ENCODE results near the gene EVPLL.
"Not testable (repeated sequence)": the region's sequence is repeated elsewhere in the genome, so short reads cannot be mapped to it uniquely, and the experiment has no call there.

The EVPLL gene

GRCh38 chr17:18377437-18378204, at the start of gene EVPLL:
Gene EVPLL (plus strand): TSS chr17:18377778. CDS start chr17:18380938, 3,160 bp downstream.
- no peak for DNase-seq

- no peak for DNase-seq
Measured at GRCh38 chr17:18328643-18329204, 48.9 kb upstream of the EVPLL start.

GRCh38 chr17:18331879-18332278, 45.7 kb upstream of the EVPLL start:
- no peak for DNase-seq

- no peak for DNase-seq
Measured at GRCh38 chr17:18332909-18333489, 44.6 kb upstream of the EVPLL start.

GRCh38 chr17:18338158-18338557, 39.4 kb upstream of the EVPLL start:
- DNase-seq = not testable (repeated sequence)

GRCh38 chr17:18339933-18340332, 37.6 kb upstream of the EVPLL start:
- DNase-seq = no peak

GRCh38 chr17:18344021-18344420, 33.6 kb upstream of the EVPLL start:
- DNase-seq = no peak

GRCh38 chr17:18353541-18353940, 24.0 kb upstream of the EVPLL start:
- DNase-seq = no peak

- DNase-seq = no peak
Measured at GRCh38 chr17:18356624-18357023, 21.0 kb upstream of the EVPLL start.

- DNase-seq = no peak
Measured at GRCh38 chr17:18360518-18360917, 17.1 kb upstream of the EVPLL start.

GRCh38 chr17:18361837-18362697, 15.5 kb upstream of the EVPLL start:
- no peak for DNase-seq

- DNase-seq = peak in 1 of 2 experiments; percentile 27
Measured at GRCh38 chr17:18362698-18363100, 14.9 kb upstream of the EVPLL start.

GRCh38 chr17:18363101-18364049, 14.2 kb upstream of the EVPLL start, which contains the start of gene SHMT1:
Gene SHMT1 (minus strand): TSS chr17:18363550. CDS start chr17:18355981, 7,569 bp downstream.
- peak; percentile 90 to 94 for DNase-seq

- no peak for DNase-seq
Measured at GRCh38 chr17:18364166-18364565, 13.4 kb upstream of the EVPLL start.

- DNase-seq = no peak
Measured at GRCh38 chr17:18368946-18369345, 8.6 kb upstream of the EVPLL start.

GRCh38 chr17:18370761-18371160, 6.8 kb upstream of the EVPLL start:
- DNase-seq = no peak

GRCh38 chr17:18371455-18371854, 6.1 kb upstream of the EVPLL start:
- DNase-seq = no peak

GRCh38 chr17:18373181-18373580, 4.4 kb upstream of the EVPLL start:
- DNase-seq = peak; percentile 18 to 32

GRCh38 chr17:18374216-18374615, 3.4 kb upstream of the EVPLL start:
- no peak for DNase-seq

GRCh38 chr17:18378205-18378505, 577 bp downstream of the EVPLL start:
- DNase-seq = no peak

GRCh38 chr17:18378614-18379013, 1.0 kb downstream of the EVPLL start:
- DNase-seq = not testable (repeated sequence)

Measured in activated CD4-positive, alpha-beta T cell treated with anti-CD3 and anti-CD28 coated beads, Interleukin-2, amount 50 U/mL, for 48 hours (primary cell).